Measurements from ENCODE around the gene LYPLA2.
"Not testable (repeated sequence)": the region's sequence is repeated elsewhere in the genome, so short reads cannot be mapped to it uniquely, and the experiment has no call there.

Gene LYPLA2

DNA sequence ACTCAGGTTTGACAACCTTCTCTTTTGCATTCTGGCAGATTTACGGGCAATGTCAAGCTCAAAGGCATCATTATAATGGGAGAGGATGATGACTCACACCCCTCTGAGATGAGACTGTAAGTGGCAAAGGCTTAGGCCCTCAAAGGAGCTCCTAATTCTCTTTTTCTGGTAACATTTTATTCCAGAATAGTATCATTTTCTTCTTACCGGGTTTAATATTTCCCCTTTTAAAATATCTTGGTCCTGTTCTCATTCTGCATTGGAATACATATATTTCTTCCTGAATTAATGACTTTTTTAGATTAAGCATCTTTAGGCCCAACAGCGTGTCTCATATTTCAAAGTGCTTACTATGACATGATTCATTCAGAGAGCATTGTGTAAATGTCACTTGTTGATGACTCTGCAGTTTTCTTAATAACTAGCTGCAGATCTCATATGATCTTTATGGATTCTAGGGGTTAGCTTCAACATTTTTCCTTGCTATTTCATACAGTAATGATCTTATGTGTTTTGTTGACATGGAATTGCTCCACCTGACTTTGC lies 11.0 kb upstream of the LYPLA2 start:
- no peak for DNase-seq

DNA sequence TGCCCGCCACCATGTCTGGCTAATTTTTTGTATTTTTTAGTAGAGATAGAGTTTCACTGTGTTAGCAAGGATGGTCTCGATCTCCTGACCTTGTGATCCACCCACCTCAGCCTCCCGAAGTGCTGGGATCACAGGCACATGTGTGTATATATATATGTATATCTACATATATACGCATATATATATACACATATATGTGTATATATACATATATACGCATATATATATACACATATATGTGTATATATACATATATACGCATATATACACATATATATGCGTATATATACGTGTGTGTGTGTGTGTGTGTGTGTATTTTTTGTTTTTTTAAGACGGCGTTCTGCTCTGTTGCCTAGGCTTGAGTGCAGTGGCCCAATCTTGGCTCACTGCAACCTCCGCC lies 7.8 kb upstream of the LYPLA2 start:
- DNase-seq, result not testable (repeated sequence)

DNA sequence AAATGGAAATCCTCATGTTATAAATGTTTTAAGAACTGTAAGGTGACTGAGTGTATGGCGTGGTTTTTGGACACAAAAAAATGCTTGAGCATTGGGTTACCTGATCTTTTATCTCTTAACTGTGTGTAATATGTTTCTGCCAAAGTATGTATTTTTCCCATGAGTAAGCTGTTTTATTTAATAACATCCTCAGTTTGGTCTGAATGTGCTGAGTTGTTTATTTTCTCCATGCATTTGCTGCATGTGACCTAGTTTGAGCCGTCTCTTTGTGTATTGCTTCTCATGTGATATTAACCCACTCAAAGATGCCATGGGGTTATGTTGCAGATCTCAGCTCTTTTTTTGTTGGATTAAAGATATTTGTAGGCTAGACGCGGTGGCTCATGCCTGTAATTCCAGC lies 6.1 kb upstream of the LYPLA2 start:
- DNase-seq, result no peak

DNA sequence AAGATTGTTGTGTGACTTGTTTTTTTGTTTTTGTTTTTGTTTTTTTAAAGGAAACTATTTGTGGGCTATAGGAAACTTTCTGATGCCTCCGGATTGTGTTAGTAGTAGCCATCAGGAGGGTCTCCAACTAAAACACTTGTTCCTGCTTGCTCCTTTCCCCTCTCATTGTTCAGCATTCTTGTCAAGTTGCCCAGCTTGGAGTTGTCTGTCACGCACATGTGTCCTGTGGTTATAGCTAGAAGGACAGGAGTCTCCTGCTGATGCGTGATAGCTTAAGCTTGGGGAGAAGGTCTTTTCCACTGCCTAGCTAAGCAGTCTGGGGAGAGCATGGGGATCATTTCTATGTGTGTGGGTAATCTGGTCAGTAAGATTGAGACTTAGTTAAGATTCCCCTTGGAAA lies 3.2 kb upstream of the LYPLA2 start:
- no peak for DNase-seq

DNA sequence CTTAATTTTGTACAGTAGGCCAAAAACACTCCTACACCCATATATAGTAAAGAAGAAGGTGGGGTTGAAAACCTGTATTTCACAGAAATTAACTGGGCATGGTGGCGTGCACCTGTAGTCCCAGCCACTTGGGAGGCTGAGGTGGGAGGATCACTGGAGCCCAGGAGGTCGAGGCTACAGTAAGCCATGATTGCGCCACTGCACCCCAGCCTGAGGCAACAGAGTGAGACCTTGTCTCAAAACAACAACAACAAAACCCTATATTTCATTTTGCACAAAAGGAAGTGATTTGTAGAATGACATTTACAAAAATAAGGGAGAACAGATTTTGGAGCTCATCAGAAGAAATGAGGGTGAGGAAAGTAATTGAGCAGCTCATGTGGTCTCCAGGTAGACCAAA lies 2.2 kb upstream of the LYPLA2 start:
- no peak for DNase-seq

DNA sequence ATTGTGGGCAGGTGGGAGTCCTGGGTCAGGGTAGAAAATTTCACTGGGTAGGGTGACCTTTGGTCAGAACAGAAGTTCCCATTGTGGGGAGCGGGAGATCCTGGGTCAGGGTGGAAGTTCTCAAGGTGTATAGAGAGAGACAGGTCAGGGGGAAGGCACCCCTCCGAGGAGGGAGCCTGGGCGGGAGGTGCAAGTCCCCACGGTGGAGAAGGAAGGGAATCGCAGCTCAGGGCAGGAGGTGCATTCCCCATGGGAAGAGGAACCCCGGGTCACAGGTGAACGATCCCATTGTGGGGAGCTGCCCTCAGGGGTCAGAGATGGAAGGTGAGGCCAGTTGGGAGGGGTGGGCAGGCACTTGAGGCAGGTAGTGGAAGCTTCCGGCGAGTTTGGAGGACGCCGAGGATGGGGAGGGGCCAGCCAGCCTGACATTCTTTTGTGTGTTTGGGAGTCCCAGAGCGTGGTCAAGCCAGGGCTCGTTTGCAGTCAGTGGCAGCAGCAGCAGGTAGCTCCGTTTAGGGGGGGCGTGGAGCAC lies 637 bp downstream of the LYPLA2 start:
- peak; percentile 31 for DNase-seq

DNA sequence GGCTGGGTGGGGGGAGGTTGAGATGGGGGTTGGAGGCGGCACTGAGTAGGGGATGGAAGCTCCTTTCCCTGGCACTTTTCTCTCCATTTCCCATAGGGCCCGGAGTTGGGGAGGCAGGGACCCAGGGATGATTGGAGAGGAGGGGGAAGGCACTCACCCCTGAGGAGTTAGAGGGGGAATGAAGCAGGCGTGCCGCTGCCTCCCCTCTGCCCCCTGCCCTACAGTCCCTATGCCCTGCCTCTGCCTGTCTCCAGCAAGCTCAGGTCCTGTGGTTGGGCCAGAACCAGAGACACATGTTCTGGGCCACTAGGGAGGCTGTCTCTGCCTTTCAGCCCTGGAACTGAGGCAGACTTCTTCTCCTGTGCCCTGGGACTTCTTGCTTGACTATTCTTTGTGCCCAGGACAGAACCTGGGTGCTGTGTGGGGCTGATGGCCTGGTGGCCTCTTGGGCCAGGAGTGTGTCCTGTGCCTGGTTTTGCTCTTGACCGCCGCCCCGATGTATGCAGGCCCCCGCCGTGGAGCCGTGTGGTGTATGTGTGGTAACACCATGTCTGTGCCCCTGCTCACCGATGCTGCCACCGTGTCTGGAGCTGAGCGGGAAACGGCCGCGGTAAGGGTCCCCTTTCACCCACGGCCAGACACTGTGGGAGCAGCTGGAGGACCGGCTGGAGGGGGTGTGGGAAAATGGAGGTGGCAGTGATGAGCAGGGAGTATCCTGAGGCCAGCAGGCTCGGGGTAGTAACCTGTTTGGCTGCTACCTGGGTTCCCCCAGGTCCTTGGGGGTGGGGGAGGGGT lies 1.4 kb downstream of the LYPLA2 start:
- no peak for DNase-seq

DNA sequence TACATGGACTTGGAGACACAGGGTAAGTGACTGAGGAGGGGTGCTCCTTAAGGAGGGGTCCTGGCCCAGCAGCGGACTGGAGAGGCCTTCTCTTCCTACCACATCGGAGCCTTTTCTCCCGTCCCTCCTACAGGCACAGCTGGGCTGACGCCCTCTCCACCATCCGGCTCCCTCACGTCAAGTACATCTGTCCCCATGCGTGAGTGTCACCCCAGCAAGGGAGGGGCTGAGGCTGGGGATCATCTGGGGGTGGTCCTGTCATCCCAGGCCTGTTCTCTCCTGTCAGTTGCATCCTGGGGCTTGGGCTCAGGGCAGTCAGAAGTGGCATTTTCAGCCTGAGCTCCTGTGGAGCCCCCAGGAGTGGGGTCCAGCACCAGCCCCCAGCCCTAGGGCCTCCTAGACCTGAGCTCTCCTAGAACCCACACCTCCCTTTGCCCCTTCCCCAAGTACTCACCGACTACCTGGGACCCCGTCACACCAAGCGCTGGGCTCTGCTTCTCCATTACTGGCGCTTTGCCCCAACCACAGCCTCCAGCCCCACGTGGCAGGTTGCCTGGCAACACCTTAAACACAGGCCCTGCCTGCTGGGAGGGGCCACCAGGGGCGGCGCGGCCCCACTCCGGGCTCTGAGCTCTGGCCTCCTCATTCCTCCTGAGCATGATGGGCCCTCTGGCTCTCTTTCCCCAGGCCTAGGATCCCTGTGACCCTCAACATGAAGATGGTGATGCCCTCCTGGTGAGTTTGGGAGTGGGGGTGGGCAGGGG lies 2.3 kb downstream of the LYPLA2 start:
- peak; percentile 53 for DNase-seq

DNA sequence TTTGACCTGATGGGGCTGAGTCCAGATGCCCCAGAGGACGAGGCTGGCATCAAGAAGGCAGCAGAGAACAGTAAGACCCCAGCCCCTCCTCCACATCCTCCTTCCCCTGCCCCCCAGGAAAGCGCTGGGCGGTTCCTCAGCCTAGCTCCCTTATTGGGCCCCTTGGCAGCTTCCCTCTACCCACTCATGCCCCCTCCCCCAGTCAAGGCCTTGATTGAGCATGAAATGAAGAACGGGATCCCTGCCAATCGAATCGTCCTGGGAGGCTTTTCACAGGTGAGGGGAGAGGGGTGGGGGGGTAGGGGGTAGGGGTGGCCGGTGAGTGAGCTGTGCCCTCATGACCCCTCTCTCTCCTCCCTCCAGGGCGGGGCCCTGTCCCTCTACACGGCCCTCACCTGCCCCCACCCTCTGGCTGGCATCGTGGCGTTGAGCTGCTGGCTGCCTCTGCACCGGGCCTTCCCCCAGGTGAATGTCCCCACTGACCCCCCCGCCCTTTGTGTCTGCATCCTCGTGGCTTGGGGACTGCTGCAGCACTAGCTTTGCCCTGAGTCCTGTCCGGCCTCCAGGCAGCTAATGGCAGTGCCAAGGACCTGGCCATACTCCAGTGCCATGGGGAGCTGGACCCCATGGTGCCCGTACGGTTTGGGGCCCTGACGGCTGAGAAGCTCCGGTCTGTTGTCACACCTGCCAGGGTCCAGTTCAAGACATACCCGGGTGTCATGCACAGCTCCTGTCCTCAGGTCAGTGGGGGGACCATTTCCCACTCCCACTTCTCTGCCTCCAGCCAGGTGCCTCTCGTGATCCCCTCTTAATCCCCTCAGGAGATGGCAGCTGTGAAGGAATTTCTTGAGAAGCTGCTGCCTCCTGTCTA lies 3.2 kb downstream of the LYPLA2 start:
- DNase-seq, result no peak

DNA sequence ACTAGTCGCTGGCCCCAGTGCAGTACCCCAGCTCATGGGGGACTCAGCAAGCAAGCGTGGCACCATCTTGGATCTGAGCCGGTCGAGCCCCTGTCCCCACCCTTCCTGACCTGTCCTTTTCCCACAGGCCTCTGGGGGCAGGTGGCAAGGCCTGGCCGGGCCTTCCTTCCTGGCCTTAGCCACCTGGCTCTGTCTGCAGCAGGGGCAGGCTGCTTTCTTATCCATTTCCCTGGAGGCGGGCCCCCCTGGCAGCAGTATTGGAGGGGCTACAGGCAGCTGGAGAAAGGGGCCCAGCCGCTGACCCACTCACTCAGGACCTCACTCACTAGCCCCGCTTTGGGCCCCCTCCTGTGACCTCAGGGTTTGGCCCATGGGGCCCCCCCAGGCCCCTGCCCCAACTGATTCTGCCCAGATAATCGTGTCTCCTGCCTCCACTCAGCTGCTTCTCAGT lies 3.8 kb downstream of the LYPLA2 start:
- not testable (repeated sequence) for DNase-seq

DNA sequence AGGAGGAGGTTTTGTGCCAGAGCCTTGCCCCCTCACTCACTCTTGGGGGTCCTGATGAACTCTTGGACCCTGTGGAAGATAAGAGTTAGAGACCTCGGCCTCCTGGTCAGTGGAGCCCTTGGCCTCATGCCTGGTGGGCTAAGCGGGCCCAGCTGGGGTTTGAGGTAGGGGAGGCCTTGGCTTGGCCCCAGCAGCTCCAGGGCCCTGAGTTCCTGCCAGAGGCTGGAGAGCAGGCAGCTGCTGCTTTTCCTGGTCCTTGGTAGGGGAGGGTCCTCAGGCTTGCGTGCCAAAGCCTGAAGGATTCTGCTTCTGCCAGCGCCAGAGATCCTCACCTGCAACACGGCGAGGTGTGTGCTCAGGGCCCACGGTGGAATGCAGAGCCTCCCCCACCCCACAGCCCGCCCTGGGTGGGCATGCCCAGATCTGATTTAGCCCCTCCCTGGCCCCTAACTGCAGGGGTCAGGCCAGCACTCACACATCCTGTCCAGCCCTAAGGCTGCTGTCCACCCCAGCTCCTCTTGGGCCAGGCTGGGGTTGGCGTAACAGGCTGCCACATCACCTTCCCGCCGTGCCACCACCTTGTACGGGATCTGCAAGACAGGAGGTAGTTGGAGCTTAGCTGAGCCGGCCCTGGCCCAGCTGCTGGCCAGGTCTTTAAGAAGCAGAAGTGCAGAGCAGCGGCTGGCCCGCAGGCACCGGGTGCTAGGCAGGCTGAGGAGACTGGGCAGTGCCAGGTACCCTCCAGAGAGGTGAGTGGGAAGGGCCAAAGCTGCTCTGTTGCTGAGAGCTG lies 4.9 kb downstream of the LYPLA2 start:
- DNase-seq, result no peak

DNA sequence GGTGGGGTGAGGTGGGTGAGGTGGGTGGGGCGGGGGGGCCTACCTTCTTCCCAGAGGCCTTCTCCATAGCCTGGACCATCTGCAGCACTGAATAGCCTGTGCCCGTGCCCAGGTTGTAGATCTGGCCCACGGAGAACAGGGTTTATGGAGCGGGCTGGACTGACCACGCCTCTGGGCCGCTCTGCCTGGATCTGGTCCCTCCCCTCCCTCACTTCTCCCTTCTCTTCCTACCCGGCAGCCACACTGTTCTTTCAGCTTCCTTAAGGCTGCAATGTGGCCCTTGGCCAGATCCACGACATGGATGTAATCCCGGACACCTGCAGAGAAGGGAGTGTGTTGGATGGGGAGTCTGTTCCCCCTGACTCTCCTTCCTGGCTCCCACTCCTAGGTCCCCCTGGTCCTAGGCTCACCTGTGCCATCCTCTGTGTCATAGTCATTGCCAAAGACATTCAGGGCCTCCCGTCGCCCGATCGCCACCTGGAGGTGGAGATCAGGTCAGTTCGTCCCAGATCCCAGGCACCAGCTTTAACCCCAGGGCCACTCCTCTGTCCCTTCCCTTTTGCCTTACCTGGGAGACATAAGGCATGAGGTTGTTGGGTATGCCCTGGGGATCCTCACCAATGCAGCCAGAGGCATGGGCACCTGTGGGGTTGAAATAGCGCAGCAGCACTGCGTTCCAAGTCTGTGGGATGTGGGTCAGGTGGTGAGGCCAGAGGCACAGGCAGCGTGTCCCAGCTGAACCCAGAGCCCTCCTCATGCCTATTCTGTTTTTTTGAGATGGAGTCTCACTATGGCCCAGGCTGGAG lies 5.7 kb downstream of the LYPLA2 start:
- DNase-seq, result no peak

DNA sequence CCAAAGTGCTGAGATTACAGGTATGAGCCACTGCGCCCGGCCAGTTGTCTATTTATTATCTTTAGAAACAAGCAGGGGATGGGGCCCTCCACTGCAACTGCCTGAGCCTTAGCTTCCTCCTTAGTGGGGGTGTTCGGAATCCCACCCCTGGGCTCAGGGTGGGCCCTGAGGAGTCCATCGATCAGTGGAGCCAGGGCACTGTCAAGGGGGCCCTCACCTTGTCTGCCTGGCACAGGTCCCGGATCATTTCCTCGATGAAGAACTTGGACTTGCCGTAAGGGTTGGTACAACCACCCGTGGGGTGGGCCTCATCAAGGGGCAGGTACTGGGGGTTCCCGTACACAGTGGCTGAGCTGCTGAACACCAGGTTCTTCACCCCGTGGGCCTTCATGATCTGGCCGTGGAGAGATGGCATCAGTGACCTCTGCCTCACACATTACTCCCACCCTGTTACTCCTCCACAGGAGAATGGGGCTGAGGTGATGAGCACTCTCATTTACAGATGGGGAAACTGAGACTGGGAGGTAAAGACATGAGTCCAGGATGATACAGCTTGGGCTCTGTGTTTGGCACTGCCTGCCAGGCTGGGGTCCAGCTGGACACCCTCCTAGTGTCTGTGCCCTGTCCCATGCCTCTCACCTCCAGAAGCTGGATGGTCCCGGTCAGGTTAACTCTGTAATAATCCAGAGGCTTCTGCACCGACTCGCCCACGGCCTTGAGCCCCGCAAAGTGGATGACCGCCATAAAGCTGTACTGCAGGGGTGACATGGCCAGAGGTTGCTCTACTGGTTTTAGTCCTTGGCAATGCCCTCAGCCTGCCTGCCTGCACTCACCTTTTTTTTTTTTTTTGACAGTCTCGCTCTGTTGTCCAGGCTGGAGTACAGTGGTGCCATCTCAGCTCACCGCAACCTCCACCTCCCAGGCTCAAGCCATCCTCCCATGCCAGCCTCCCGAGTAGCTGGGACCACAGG lies 6.8 kb downstream of the LYPLA2 start:
- DNase-seq, result no peak

DNA sequence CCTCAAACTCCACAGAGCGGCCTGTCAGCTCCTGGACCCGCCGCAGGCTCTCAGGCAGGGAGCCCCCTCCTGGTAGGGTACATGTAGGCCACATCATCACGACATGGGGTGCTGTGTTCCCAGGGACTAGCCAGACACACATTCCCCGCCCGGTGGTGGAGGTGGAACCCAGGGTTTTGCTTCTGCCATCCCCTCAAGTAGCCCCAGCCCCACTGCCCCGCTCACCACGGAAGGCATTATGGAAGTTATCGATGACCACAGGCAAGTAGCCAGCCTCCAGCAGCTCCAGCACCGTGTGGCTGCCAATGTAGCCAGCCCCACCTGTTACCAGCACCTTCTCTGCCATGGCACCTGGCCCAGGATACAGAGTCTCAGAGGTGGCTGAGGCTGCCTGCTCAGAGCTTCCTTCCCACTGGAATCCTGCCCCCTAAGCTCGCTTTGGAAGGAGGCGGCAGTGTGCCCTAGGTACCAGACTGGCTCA lies 7.8 kb downstream of the LYPLA2 start:
- DNase-seq, result no peak

DNA sequence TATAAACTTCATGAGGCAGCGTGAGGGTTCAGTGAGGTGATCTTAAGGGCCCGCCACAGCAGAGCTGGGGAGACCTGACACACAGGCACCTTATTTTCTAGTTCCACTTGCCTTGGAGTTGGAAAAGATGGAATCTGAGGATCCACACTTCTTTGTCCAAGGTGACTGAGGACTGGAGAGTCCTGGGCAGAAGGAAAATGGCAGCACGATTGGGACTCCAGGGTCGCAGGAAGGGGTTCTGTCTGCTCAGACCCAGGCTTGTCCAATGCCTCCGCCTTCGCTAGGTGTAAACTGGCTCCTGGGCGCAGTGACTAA lies 8.3 kb downstream of the LYPLA2 start:
- DNase-seq, result no peak

DNA sequence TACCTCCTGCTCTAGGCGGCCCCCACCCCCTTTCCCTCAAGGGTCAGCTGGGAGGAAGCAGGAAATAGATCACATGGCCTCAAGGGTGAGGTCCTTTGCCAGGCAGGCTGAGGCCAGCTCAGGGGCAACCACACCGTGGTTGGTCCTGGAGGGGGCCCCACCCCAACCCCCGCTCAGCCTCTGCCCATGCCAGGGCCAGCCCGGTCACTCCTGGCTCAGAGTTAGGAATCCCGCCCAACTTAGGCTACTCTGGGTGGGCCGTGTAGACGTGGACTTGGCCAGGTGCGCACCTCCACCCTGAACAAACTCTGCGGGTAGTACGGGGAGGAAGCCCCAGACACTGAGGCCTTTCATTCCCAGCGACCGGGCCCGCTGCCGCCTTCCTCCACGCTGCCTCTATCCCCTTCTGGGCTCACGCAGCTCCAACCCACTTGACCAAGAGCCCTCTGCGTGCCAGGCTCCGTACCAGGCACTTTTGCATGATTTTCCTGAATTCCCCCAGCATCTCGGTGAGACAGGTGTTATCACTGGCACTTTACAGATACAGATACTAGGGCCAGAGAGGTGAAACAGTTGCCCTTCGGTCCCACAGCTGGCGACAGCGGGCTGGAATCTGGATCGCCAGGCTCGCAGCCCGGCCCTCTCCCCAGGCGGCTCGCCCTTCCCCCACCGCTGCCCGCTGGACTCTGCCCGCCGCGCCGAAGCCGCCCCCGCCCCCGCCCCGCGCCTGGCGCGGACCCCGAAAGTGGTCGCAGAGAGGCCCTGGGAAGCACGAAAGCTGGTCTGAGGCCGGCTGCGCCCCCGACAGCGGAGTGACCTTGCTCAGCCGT lies 8.8 kb downstream of the LYPLA2 start:
- peak; percentile 45 for DNase-seq

DNA sequence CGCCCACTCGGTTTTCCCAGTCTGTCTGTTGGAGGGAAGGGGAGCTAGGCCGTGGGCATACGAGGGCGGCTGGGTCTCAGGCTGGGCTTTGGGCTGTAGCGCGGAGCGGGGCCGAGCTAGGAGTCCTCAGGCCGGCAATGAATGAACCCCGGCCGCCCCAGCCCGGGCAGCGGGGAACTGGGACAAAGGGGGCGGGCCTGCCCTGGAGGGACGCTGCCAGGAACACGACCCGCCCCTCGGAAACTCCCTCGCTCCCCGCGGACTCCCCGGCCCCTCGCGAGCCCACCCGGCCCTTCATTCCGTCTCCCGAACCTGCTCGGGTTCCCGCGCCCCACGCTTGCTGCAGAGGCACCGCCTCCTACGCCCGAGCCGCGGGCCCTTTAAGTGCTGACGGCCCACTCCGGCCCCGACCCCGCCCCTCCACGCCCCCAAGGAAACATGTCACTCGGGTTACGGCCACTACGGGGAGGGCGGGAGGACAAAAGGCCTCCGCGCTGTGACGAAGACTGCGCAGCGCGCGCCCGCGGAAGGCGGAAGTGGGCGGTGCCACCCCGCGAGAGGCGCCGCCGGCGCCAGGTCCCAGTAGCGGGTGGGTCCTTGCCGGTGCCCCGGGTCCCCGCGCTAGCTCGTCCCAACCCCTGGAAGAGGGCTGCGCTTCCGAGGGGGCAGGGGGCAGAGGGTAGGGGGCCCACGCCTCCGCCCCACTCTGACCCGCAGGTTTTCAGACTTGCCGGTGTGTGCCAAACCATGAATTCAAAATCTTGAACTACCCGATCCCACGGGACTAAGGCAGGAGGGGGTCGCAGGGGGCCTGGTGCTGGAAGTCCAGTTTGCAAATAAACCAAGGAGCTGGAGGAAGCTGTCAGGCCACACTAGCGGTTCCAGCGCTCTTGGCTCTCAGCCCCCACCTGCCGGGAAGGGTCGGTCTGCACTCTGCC lies 9.7 kb downstream of the LYPLA2 start, which contains the start of gene GALE:
Gene GALE (minus strand): TSS at position 355 of the 938 bp plus-strand sequence. CDS start 1,747 bp downstream, outside the sequence.
- DNase-seq, result peak; percentile 97
